Liver (tissue), 3 donors: ENCODE results near the gene GSX2.

Experiments
- GABPA ChIP-seq, 2 donors: IDR thresholded peaks in 1 of 2; conservative IDR thresholded peaks in 1 of 2; 2 replicates each; pipeline ENCODE4 v1.6.1; 2016; ENCODE audit warnings: antibody characterized with exemption in 2 of 2, mild to moderate bottlenecking in 1 of 2, moderate library complexity in 1 of 2
- HNF4A ChIP-seq, 2 donors: conservative IDR thresholded peaks; 2 replicates each; pipeline ENCODE4 v1.6.1; 2016; ENCODE audit warnings: antibody characterized with exemption in 2 of 2, mild to moderate bottlenecking in 2 of 2
- MAX ChIP-seq: IDR thresholded peaks from 2 replicates; pipeline ENCODE4 v1.6.1; 2016; ENCODE audit warnings: antibody characterized with exemption
- RAD21 ChIP-seq, 2 donors: IDR thresholded peaks; 2 replicates each; pipeline ENCODE4 v1.6.1; 2016; ENCODE audit warnings: antibody characterized with exemption in 2 of 2, mild to moderate bottlenecking in 2 of 2
- SP1 ChIP-seq: IDR thresholded peaks from 2 replicates; pipeline ENCODE4 v1.6.1; 2018; ENCODE audit warnings: antibody characterized with exemption, mild to moderate bottlenecking
- ZBTB33 ChIP-seq: IDR thresholded peaks from 2 replicates; pipeline ENCODE4 v1.6.1; 2016; ENCODE audit warnings: antibody characterized with exemption
- TF ChIP-seq, protein P1 (sequence below): fragments of 150-350 bp; IDR thresholded peaks from 2 replicates; pipeline ENCODE4 v1.5.1; 2017; ENCODE audit warnings: improper control_type of control experiment, low read depth, low read length; ENCODE audit not compliant: missing input control
- TF ChIP-seq, protein P2 (sequence below): IDR thresholded peaks from 2 replicates; pipeline ENCODE4 v1.6.1; 2016; ENCODE audit warnings: antibody characterized with exemption
- TF ChIP-seq, protein P3 (sequence below): IDR thresholded peaks from 2 replicates; pipeline ENCODE4 v1.6.1; 2016; ENCODE audit warnings: antibody characterized with exemption, mild to moderate bottlenecking
- donor health status: healthy.
- donor health status: healthy.

DNA sequence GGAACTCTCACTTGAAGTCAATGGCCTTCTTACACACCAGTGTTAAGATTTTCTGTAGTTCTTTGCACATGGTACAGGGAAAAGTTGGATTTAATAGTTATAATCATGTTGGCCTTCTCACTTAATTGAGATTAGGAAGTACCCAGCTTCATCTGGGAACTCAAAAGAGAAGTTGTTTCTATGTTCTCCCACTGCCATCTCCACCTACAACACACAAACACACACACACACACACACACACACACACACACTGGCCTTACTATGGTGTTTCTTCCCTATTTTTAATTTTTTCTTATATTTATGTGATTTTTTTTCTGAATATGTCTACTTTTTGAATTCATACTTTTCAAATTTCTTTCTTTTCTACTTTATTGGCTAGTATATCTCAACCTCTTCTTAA is 25.6 kb upstream of the GSX2 start:
- TF ChIP-seq, protein P1, sequence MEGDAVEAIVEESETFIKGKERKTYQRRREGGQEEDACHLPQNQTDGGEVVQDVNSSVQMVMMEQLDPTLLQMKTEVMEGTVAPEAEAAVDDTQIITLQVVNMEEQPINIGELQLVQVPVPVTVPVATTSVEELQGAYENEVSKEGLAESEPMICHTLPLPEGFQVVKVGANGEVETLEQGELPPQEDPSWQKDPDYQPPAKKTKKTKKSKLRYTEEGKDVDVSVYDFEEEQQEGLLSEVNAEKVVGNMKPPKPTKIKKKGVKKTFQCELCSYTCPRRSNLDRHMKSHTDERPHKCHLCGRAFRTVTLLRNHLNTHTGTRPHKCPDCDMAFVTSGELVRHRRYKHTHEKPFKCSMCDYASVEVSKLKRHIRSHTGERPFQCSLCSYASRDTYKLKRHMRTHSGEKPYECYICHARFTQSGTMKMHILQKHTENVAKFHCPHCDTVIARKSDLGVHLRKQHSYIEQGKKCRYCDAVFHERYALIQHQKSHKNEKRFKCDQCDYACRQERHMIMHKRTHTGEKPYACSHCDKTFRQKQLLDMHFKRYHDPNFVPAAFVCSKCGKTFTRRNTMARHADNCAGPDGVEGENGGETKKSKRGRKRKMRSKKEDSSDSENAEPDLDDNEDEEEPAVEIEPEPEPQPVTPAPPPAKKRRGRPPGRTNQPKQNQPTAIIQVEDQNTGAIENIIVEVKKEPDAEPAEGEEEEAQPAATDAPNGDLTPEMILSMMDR = no peak
- TF ChIP-seq GABPA (IDR thresholded peaks at IDR 0.05 in 1 of 2, conservative IDR thresholded peaks at IDR 0.05 in 1 of 2) = no peak
- TF ChIP-seq SP1 = no peak
- TF ChIP-seq, protein P2, sequence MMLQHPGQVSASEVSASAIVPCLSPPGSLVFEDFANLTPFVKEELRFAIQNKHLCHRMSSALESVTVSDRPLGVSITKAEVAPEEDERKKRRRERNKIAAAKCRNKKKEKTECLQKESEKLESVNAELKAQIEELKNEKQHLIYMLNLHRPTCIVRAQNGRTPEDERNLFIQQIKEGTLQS = no peak
- no peak for TF ChIP-seq ZBTB33
- TF ChIP-seq, protein P3, sequence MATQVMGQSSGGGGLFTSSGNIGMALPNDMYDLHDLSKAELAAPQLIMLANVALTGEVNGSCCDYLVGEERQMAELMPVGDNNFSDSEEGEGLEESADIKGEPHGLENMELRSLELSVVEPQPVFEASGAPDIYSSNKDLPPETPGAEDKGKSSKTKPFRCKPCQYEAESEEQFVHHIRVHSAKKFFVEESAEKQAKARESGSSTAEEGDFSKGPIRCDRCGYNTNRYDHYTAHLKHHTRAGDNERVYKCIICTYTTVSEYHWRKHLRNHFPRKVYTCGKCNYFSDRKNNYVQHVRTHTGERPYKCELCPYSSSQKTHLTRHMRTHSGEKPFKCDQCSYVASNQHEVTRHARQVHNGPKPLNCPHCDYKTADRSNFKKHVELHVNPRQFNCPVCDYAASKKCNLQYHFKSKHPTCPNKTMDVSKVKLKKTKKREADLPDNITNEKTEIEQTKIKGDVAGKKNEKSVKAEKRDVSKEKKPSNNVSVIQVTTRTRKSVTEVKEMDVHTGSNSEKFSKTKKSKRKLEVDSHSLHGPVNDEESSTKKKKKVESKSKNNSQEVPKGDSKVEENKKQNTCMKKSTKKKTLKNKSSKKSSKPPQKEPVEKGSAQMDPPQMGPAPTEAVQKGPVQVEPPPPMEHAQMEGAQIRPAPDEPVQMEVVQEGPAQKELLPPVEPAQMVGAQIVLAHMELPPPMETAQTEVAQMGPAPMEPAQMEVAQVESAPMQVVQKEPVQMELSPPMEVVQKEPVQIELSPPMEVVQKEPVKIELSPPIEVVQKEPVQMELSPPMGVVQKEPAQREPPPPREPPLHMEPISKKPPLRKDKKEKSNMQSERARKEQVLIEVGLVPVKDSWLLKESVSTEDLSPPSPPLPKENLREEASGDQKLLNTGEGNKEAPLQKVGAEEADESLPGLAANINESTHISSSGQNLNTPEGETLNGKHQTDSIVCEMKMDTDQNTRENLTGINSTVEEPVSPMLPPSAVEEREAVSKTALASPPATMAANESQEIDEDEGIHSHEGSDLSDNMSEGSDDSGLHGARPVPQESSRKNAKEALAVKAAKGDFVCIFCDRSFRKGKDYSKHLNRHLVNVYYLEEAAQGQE = no peak
- TF ChIP-seq MAX = no peak
- no peak for TF ChIP-seq HNF4A (conservative IDR thresholded peaks at IDR 0.05)
- no peak for TF ChIP-seq RAD21 (IDR thresholded peaks at IDR 0.05)
